Body of pancreas (tissue), 4 donors: ENCODE results near the gene TACC2. TPM values are rescaled to one million over a fixed set of nuclear protein-coding genes. Genes with fewer than 3 reads are reported as not detected.
A peak's percentile ranks its signal among the peaks of the same experiment; 100 is the strongest.
"Not testable (repeated sequence)": the region's sequence is repeated elsewhere in the genome, so short reads cannot be mapped to it uniquely, and the experiment has no call there.

ENCODE experiments used
- ATAC-seq: fragments of 150-250 bp; one replicate; pipeline ENCODE4 v1.9.1; 2016
- DNase-seq, 4 donors: peaks; one replicate each; pipeline ENCODE4 v3.0.0-alpha.2; 2019
- H3K27ac ChIP-seq, 4 donors: fragments of 200-600 bp; sonication (generic); 1 replicate in 3 of 4; 2 replicates in 1 of 4; pipeline versions ENCODE4 v1.5.1 to v1.6.1; 2016 to 2019; ENCODE audit warnings: mild to moderate bottlenecking in 1 of 4, mixed read lengths in 1 of 4, moderate library complexity in 1 of 4
- H3K27me3 ChIP-seq, 2 donors: fragments of 200-600 bp; sonication (generic); one replicate each; pipeline ENCODE4 v1.6.0; 2016; ENCODE audit warnings: mild to moderate bottlenecking in 1 of 2
- H3K36me3 ChIP-seq, 2 donors: fragments of 200-600 bp; sonication (generic); replicated peaks in 1 of 2; 2 replicates each; pipeline ENCODE4 v1.5.1; 2016; ENCODE audit warnings: low read depth in 2 of 2; ENCODE audit not compliant: insufficient read depth in 1 of 2
- H3K4me1 ChIP-seq: fragments of 200-600 bp; sonication (generic); one replicate; pipeline ENCODE4 v1.6.0; 2016
- H3K4me3 ChIP-seq, 2 donors: fragments of 200-600 bp; sonication (generic); 1 replicate in 1 of 2; 2 replicates in 1 of 2; pipeline ENCODE4 v1.5.1; 2016 to 2019
- H3K9me3 ChIP-seq, 3 donors: fragments of 200-600 bp; sonication (generic); 1 replicate in 2 of 3; 2 replicates in 1 of 3; pipeline ENCODE4 v1.5.1; 2016
- CTCF ChIP-seq, 7 experiments: fragments of 450-650 bp in 4 of 7; fragments of 200-600 bp in 3 of 7; sonication (generic) in 3 of 7; IDR thresholded peaks; one replicate each; pipeline ENCODE4 v1.5.1; 2016 to 2019; ENCODE audit warnings: antibody characterized with exemption in 7 of 7
- POLR2A ChIP-seq, 3 donors: fragments of 450-650 bp; IDR thresholded peaks; one replicate each; pipeline ENCODE4 v1.6.1; 2016; ENCODE audit warnings: antibody characterized with exemption in 3 of 3, mild to moderate bottlenecking in 2 of 3
- WGBS, 2 donors: methylation state at CpG; one replicate each; pipeline ENCODE4 v1.1.5; 2017; 5-methylcytosine and 5-hydroxymethylcytosine counted together
- intact Hi-C: fragments of 100-400 bp; cut with DNase I; formaldehyde crosslinking; loops from one replicate; pipeline ENCODE4 v1.15.1; 2023
- total RNA-seq, 2 donors: library from RNA; depleted of rRNA; stranded (reverse); fragments of >200 nt; gene quantifications; one replicate each; pipeline ENCODE4 v1.1.0, GENCODE V29; 2016

TACC2 gene
- total RNA-seq, 2 donors from 2014 or later: 29.0 to 38.7 TPM

GRCh38 chr10:122010405-122011050 lies 21.6 kb downstream of the TACC2 start:
- TF ChIP-seq CTCF (IDR thresholded peaks at IDR 0.05): no peak
- no peak for TF ChIP-seq POLR2A (IDR thresholded peaks at IDR 0.05)
- no peaks in the 10 kb centered on the region for H3K27me3 ChIP-seq
- no peak overlapping the region for H3K27ac ChIP-seq
- H3K36me3 ChIP-seq: no peaks in the 10 kb centered on the region
- 93 to 94% methylated on average over 4 of the region's 4 CpGs for WGBS, 2 donors
- DNase-seq (no peak), ATAC-seq (no peak)
- intact Hi-C loops: no loop called here
- H3K9me3 ChIP-seq: no peaks in the 10 kb centered on the region
- H3K4me3 ChIP-seq: no peak overlapping the region
- H3K4me1 ChIP-seq: peaks cover 21% of the 10 kb centered on the region

GRCh38 chr10:122012731-122013130 lies 23.8 kb downstream of the TACC2 start:
- peak in 1 of 4 donors; percentile 13 for DNase-seq
- H3K9me3 ChIP-seq: no peaks in the 10 kb centered on the region
- peaks cover 21% of the 10 kb centered on the region for H3K4me1 ChIP-seq
- 52 to 55% methylated on average over 5 of the region's 5 CpGs for WGBS, 2 donors
- H3K36me3 ChIP-seq: no peaks in the 10 kb centered on the region
- peak overlapping the region; percentile 52 to 84 (median 64) for H3K27ac ChIP-seq
- H3K4me3 ChIP-seq: no peak overlapping the region
- intact Hi-C loops: no loop called here
- H3K27me3 ChIP-seq: no peaks in the 10 kb centered on the region
- no peak for ATAC-seq
- no peak for TF ChIP-seq POLR2A (IDR thresholded peaks at IDR 0.05)
- TF ChIP-seq CTCF (IDR thresholded peaks at IDR 0.05): no peak

GRCh38 chr10:122013311-122013780 lies 24.4 kb downstream of the TACC2 start:
- no peak overlapping the region for H3K4me3 ChIP-seq
- H3K27me3 ChIP-seq: no peaks in the 10 kb centered on the region
- 14 to 34% methylated on average over 6 to 8 of the region's 8 CpGs for WGBS, 2 donors
- H3K4me1 ChIP-seq: peaks cover 24% of the 10 kb centered on the region
- intact Hi-C loops: no loop called here
- peak; percentile 90 for ATAC-seq
- peak; percentile 53 to 77 (median 67) for DNase-seq
- H3K9me3 ChIP-seq: no peaks in the 10 kb centered on the region
- H3K36me3 ChIP-seq: no peaks in the 10 kb centered on the region
- TF ChIP-seq POLR2A (IDR thresholded peaks at IDR 0.05) (peak in 2 of 3 donors; percentile 35 to 45), CTCF (IDR thresholded peaks at IDR 0.05) (no peak)
- H3K27ac ChIP-seq: peak overlapping the region; percentile 52 to 84 (median 64)

GRCh38 chr10:122014652-122015248 lies 25.8 kb downstream of the TACC2 start:
- no peak for ATAC-seq
- Histone ChIP-seq H3K4me1 (peaks cover 31% of the 10 kb centered on the region), H3K9me3 (no peaks in the 10 kb centered on the region), H3K27me3 (no peaks in the 10 kb centered on the region), H3K27ac (no peak overlapping the region), H3K4me3 (no peak overlapping the region), H3K36me3 (no peaks in the 10 kb centered on the region)
- TF ChIP-seq POLR2A (IDR thresholded peaks at IDR 0.05) (no peak), CTCF (IDR thresholded peaks at IDR 0.05) (no peak)
- no peak for DNase-seq
- intact Hi-C loops: no loop called here
- 71 to 72% methylated on average over 3 of the region's 3 CpGs for WGBS, 2 donors

- ATAC-seq, intact Hi-C loops, H3K4me3 ChIP-seq, H3K27ac ChIP-seq, DNase-seq, H3K36me3 ChIP-seq, H3K9me3 ChIP-seq, H3K27me3 ChIP-seq: not testable (repeated sequence)
- H3K4me1 ChIP-seq: peaks cover 52% of the 10 kb centered on the region
- WGBS, 2 donors: 75 to 87% methylated on average over 4 of the region's 4 CpGs
These were observed 29.0 kb downstream of the TACC2 start for GRCh38 chr10:122017926-122018325.
